ENCODE measurements around the gene PTX4. TPM values are rescaled to one million over a fixed set of nuclear protein-coding genes. Genes with fewer than 3 reads are reported as not detected.

PTX4 gene
- total and polyA plus RNA-seq, 3 donors from 2014 or later: 1.3 to 3.4 (median 1.7) TPM

DNA sequence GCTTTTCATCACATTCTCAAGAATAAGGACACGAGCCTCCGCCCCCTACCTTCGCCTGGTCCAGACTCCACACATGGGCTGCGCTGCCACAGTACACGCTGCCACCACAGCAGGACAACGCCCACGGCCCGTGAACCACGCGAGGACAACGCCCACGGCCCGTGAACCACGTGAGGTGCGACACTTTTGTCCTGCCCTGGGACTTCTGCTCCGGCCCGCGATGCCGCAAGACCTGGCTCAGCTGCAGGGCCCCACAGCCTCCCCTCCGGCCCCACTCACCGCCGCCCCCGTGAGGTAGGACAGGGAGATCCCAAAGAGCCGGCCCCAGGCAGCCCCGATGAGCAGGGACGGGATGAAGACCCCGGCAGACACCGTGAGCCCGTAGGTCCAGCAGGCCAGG lies 38.5 kb downstream of the PTX4 start:
- intact Hi-C loops (cut with DNase I; ENCODE audit: low total_unique reads): no loop called here
- DNase-seq: no peak
- 92 to 95% methylated on average over 28 to 29 of the region's 29 CpGs for WGBS, 2 donors
- H3K4me3 ChIP-seq: no peak overlapping the region
- H3K9me3 ChIP-seq: no peaks in the 10 kb centered on the region
- no peak for TF ChIP-seq POLR2A (IDR thresholded peaks at IDR 0.05)
- TF ChIP-seq, protein P1, sequence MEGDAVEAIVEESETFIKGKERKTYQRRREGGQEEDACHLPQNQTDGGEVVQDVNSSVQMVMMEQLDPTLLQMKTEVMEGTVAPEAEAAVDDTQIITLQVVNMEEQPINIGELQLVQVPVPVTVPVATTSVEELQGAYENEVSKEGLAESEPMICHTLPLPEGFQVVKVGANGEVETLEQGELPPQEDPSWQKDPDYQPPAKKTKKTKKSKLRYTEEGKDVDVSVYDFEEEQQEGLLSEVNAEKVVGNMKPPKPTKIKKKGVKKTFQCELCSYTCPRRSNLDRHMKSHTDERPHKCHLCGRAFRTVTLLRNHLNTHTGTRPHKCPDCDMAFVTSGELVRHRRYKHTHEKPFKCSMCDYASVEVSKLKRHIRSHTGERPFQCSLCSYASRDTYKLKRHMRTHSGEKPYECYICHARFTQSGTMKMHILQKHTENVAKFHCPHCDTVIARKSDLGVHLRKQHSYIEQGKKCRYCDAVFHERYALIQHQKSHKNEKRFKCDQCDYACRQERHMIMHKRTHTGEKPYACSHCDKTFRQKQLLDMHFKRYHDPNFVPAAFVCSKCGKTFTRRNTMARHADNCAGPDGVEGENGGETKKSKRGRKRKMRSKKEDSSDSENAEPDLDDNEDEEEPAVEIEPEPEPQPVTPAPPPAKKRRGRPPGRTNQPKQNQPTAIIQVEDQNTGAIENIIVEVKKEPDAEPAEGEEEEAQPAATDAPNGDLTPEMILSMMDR (IDR thresholded peaks at IDR 0.05): no peak
- no peaks in the 10 kb centered on the region for H3K36me3 ChIP-seq (ENCODE audit: low read depth, missing control alignments)
- no peaks in the 10 kb centered on the region for H3K4me1 ChIP-seq
- no peak overlapping the region for H3K27ac ChIP-seq
- no peaks in the 10 kb centered on the region for H3K27me3 ChIP-seq

DNA sequence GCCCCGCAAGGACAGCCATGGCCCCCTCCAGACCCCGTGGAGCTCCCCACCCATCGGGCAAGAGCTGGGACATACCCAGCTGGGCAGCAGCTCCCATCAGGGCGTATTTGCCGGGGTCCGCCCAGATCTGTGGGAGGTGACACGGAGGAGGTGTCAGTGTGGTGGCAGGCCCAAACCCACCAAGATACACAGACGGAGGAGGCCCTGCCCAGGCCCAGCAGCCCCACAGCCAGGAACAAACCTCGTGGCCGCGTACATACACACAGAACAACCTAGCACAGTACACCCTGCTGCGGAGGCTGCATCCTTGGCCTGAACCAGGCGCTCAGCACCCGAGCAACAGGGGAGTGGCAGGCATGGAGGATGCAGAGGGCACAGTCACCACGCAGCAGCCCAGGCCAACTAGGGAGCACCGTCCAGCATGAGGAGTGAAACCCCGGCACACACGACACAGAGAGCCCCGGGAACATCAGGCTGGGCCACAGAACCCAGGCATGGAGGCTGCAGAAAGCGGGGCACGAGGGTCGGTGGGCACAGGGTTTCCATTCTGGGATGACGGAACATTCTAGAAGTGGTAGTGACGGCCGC lies 39.4 kb downstream of the PTX4 start:
- no peak for DNase-seq
- 93 to 98% methylated on average over 23 to 25 of the region's 25 CpGs for WGBS, 2 donors
- TF ChIP-seq, protein P1 (IDR thresholded peaks at IDR 0.05): no peak
- no peak for TF ChIP-seq POLR2A (IDR thresholded peaks at IDR 0.05)
- Histone ChIP-seq H3K36me3 (ENCODE audit: low read depth, missing control alignments) (no peaks in the 10 kb centered on the region), H3K27ac (no peak overlapping the region), H3K9me3 (no peaks in the 10 kb centered on the region), H3K27me3 (no peaks in the 10 kb centered on the region), H3K4me1 (no peaks in the 10 kb centered on the region), H3K4me3 (no peak overlapping the region)
- intact Hi-C loops (cut with DNase I; ENCODE audit: low total_unique reads): no loop called here

DNA sequence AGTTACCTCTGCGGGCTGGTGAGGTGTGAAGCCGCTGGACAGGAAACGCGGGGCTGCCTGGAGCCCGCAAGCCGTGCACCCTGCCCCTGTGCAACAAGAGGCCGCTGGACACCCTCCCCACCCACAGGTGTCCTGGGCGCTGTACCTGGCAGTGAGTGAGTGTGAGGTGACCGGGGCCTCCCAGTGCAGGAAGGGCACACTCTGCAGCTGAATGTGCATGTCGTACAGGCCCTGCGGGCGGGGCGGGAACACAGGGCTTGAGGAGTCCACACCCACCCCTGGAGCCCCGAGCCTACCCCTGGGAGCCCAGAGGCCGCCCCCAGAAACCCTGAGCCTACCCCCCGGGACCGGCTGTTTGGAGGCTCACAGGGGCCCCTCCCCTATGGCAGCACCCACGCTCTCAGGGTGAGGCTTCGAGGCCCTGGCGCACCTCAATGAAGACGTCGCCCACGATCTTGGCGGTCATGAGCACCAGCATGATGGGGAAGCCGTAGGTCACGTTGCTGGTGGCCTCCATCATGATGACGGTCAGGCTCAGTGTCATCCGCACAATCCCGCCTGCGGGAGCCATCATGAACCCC lies 40.1 kb downstream of the PTX4 start:
- TF ChIP-seq POLR2A (IDR thresholded peaks at IDR 0.05): no peak
- TF ChIP-seq, protein P1 (IDR thresholded peaks at IDR 0.05): no peak
- Histone ChIP-seq H3K9me3 (no peaks in the 10 kb centered on the region), H3K27ac (no peak overlapping the region), H3K36me3 (ENCODE audit: low read depth, missing control alignments) (no peaks in the 10 kb centered on the region), H3K4me3 (no peak overlapping the region), H3K27me3 (no peaks in the 10 kb centered on the region), H3K4me1 (no peaks in the 10 kb centered on the region)
- intact Hi-C loops (cut with DNase I; ENCODE audit: low total_unique reads): no loop called here
- WGBS, 2 donors: 97% methylated on average over 30 of the region's 30 CpGs; no CpG with 5 or more reads in 1 of the 2 donors
- DNase-seq: no peak

DNA sequence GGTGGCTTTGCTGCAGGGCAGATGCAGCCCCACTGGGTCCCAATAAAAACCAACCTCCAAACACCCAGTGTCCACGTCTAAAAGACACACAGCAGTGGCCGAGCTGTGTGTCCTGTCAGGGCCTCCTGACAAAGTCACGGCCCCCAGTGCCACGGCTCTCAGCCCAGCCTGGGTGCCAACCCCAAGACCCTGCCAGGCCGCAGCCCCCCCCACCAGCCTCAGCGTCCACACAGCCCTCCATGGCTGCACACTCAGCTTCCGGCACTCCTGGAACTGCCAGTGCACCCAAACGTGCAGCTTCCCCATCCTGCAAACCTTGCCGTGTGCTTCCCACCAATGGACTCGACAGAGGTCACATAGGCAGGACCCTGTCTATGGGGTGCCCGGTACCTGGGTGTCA lies 40.8 kb downstream of the PTX4 start:
- no peaks in the 10 kb centered on the region for H3K36me3 ChIP-seq (ENCODE audit: low read depth, missing control alignments)

More for the DNA sequence above, 40.8 kb downstream of the PTX4 start:
- 71 to 92% methylated on average over 1 to 9 of the region's 11 CpGs for WGBS, 2 donors
- H3K27me3 ChIP-seq: no peaks in the 10 kb centered on the region
- H3K4me1 ChIP-seq: no peaks in the 10 kb centered on the region
- intact Hi-C loops (cut with DNase I; ENCODE audit: low total_unique reads): no loop called here
- H3K9me3 ChIP-seq: no peaks in the 10 kb centered on the region
- DNase-seq: no peak
- no peak overlapping the region for H3K27ac ChIP-seq
- no peak overlapping the region for H3K4me3 ChIP-seq
- TF ChIP-seq, protein P1 (IDR thresholded peaks at IDR 0.05): no peak
- TF ChIP-seq POLR2A (IDR thresholded peaks at IDR 0.05): no peak
